SH-SY5Y (cell line): Measurements from ENCODE around the gene SLC30A1.

Experiments
- GATA2 ChIP-seq: IDR thresholded peaks from 2 replicates; pipeline ENCODE4 v1.6.1; 2011; ENCODE audit warnings: mild to moderate bottlenecking, low read depth, low read length
- GATA3 ChIP-seq: IDR thresholded peaks from 2 replicates; pipeline ENCODE4 v1.6.1; 2011; ENCODE audit warnings: low read depth, mild to moderate bottlenecking, low read length, moderate library complexity

DNA sequence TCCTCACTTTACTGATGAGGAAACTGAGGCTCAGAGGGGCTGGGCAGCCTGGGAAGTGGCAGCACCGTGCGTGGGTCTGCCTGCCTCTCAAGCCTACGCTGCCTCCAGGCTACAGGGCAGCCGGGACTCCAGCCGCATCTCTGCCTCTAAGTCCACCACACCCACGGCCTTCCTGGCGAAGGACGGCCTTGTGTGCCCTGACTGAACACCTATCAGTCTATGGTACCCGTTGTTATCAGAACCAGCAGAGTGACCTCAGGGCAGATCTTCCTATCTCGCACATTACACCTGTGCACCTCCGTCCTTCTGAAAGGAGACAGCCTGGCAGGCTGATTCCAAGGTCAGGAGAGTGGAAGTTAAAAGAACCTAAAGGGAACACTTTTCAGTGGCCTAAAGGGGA lies 35.7 kb upstream of the SLC30A1 start:
- no peak for TF ChIP-seq GATA2
- no peak for TF ChIP-seq GATA3
